ENCODE results near the gene PEAR1.

DNA sequence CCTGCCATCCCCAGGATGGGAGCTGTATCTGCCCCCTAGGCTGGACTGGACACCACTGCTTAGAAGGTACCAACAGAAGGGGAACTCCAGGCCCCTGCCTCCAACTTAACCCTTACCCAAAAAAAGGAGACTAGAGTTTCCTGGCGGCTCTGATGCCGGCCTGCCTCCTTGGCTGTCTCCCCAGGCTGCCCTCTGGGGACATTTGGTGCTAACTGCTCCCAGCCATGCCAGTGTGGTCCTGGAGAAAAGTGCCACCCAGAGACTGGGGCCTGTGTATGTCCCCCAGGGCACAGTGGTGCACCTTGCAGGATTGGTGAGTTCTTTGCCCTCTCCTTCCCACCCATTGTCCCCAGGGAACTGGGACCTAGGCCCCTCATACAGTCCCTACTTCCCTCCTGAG is 18.8 kb downstream of the PEAR1 start:
- TF ChIP-seq CTCF (IDR thresholded peaks at IDR 0.05) (no peak), CHD2 (IDR thresholded peaks at IDR 0.05; ENCODE audit: low read length, partially characterized antibody) (no peak), EP300 (IDR thresholded peaks at IDR 0.05; ENCODE audit: borderline replicate concordance in 1 of 2, low read depth in 1 of 2, low read length in 1 of 2) (no peak), IRF3 (IDR thresholded peaks at IDR 0.05; ENCODE audit: low read depth, low read length) (no peak), SMC3 (IDR thresholded peaks at IDR 0.05; ENCODE audit: low read depth, low read length) (no peak), JUND (IDR thresholded peaks at IDR 0.05) (no peak), POLR2AphosphoS5 (IDR thresholded peaks at IDR 0.05; ENCODE audit: low read depth, low read length) (no peak), MXI1 (IDR thresholded peaks at IDR 0.05; ENCODE audit: low read depth, low read length) (no peak), FOXJ3 (CRISPR knock-in tag; IDR thresholded peaks at IDR 0.05) (no peak), GABPA (IDR thresholded peaks at IDR 0.05; ENCODE audit: low read depth) (no peak), TAF1 (IDR thresholded peaks at IDR 0.05; ENCODE audit: borderline replicate concordance, low read depth, low read length) (no peak), RCOR1 (IDR thresholded peaks at IDR 0.05; ENCODE audit: low read length) (no peak)
- TF ChIP-seq, protein P1, sequence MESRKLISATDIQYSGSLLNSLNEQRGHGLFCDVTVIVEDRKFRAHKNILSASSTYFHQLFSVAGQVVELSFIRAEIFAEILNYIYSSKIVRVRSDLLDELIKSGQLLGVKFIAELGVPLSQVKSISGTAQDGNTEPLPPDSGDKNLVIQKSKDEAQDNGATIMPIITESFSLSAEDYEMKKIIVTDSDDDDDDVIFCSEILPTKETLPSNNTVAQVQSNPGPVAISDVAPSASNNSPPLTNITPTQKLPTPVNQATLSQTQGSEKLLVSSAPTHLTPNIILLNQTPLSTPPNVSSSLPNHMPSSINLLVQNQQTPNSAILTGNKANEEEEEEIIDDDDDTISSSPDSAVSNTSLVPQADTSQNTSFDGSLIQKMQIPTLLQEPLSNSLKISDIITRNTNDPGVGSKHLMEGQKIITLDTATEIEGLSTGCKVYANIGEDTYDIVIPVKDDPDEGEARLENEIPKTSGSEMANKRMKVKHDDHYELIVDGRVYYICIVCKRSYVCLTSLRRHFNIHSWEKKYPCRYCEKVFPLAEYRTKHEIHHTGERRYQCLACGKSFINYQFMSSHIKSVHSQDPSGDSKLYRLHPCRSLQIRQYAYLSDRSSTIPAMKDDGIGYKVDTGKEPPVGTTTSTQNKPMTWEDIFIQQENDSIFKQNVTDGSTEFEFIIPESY (IDR thresholded peaks at IDR 0.05; ENCODE audit: borderline replicate concordance, low read depth) = no peak
